GM18517 (cell line): ENCODE data around the gene SHC4.

Experiments
- ATAC-seq: cut with Tn5 transposase; IDR thresholded peaks from one replicate; pipeline ENCODE4 v1.9.1; 2021; ENCODE audit warnings: mild to moderate bottlenecking, moderate library complexity; ENCODE audit not compliant: unreplicated experiment

The SHC4 gene

GRCh38 chr15:48888191-48888590, 75.5 kb downstream of the SHC4 start:
- no peak for ATAC-seq

- no peak for ATAC-seq
Measured at GRCh38 chr15:48887144-48887543, 76.6 kb downstream of the SHC4 start.

- ATAC-seq, result no peak
Measured at GRCh38 chr15:48883699-48884098, 80.0 kb downstream of the SHC4 start.

DNA sequence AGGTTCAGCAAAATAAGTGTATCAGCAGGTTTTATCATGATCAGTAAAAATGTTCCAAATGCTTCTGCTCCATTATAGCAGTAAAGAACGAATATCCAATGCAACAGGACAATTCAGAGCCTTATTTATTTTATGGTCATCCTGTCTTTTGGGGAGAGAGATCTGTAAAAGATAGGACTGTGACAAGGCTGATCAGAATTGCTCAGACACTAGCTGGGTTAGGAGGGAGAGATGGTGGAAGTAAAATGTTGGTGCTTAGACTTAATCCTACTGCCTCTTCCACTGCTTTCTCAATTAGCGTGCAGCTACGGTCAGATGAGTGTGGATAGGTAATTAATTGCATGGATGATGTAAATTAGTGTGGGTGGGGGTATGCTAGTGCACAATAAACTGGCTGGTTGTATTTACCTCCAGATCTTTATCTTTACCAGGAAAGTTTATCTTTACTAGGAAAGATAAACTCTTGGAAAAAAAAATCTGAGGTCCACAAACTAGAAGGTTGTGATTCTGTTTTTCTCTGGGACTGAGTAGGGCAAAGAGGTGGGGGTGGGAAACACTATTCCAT, 83.6 kb downstream of the SHC4 start:
- no peak for ATAC-seq

- ATAC-seq, result peak; percentile 92
Measured at GRCh38 chr15:48877630-48878595, 85.8 kb downstream of the SHC4 start, which contains the start of gene EID1. Gene EID1 (plus strand): TSS chr15:48878134. CDS start chr15:48878177, 43 bp downstream.

DNA sequence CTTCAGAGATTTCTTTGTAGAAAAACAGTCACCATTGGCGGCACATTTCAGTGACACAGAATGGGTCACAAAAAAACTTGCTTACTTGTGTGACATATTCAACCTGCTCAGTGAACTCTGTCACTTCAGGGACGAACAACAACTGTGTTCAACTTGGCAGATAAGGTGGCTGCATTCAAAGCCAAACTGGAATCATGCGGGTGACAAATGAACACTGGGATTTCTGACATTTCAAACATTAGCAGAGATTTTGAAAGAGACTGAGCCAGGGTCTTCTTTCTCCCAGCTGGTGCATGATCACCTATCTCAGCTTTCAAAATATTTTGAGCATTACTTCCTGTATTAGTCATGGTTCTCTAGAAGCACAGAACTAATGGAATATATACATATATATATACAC, 87.7 kb downstream of the SHC4 start:
- no peak for ATAC-seq

- ATAC-seq, result no peak
Measured at GRCh38 chr15:48875241-48875960, 88.3 kb downstream of the SHC4 start.

- ATAC-seq, result no peak
Measured at GRCh38 chr15:48872632-48873031, 91.1 kb downstream of the SHC4 start.

DNA sequence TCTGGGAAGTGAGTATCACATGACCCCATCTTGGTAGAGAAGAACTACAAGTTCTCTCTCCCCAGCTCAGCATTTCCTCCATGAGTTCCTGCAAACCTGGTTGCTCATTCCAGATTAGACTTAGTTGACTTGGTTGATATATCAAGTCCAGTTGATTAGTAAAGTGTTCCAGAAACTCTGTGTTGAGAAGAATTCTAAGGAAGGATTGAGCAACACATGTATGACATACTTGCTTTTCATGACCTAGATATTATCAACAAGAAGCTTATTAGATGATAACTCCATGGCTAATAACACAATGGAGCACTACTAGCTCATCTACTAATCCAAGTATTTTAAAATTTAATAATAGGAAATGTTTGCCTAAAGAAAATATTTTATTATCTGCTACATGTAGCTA, 92.2 kb downstream of the SHC4 start:
- no peak for ATAC-seq

DNA sequence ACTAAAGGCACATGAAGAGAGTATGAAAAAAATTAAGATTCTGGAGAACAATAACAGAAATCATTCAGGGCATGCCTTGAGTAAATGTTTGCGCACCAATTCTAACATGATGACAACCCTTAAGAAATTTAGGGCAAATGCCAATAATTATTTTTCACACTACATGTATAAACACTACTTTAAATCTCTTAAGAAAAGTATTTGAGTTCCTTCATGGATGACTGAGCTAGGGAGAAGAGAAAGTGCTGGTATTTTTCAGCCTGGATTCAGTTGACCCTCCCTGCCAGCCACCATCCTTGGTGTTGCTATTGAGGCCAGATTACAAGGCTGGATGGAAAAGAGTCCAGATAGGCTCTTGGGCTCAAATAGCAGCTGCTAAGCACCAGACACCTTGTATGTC, 93.8 kb downstream of the SHC4 start:
- no peak for ATAC-seq

DNA sequence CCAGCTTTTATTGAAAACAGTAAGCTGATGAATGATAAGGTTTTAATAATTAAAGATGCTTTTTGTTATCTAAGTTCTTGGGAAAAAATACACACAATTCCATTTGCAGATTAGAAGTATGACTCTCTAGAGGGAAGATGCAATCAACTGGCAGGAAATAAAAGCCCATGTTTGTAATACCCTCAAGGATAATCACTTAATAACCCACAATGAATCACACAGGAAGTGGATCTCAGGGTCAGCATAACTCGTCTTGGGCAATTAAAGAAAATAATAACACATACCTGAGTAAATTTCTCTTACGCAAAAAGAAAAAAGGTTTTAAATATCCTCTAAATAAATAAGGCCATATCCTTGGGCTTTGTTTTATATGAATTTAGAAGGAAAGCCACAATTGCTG, 95.2 kb downstream of the SHC4 start:
- ATAC-seq, result no peak

GRCh38 chr15:48868023-48868422, 95.7 kb downstream of the SHC4 start:
- no peak for ATAC-seq

- ATAC-seq, result no peak
Measured at GRCh38 chr15:48866141-48866563, 97.6 kb downstream of the SHC4 start.

DNA sequence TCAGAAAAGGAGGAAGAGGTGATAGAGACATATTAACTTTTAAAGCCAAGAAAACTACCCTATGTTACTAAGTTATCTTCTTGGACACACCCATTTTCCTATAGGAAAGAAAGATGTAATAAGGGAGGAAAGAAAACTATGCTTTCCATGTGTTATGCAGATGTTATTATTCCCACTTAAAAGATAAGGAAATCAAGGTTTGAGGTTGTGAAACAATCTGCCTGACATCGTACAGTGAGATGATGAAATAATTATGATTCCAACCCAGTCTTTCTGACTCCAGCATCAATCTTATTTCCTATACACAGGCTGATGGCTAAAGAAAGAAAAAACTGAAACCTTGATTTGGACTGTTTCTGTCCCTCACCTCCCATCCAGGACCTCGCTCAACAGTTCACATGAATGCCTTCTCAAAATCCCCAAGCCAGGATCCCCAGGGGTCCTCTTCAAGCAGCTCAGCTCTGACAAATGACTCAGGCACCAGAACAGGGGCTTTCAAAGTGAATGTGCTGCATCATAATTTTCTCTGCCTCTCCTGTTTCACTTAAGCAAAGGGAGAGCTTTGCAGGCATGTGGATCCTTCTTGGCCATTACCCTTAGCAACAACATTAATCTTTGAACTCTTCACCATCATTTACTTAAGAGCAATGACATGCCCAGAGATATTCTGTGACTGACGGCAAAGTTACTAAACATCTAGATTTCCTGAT, 98.2 kb downstream of the SHC4 start:
- no peak for ATAC-seq

DNA sequence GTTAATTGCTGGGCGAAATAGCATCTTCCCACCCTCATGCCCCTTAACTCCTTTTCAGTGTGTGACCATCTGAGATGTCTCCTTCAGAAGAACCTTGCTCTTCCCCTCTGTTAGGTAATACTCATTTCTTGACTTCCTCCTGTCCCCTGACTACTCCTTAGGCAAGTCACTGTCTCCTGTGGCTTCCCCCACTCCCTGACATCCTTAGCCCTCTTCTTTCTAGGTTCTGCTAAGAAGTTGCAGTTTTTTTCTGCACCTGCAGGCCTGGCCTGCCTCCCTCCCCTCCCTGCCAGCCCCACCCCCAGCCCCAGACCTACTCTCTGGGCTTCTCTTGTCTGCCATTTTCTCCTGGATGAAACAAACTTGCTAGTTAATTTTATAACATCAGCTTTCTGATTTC, 101.0 kb downstream of the SHC4 start:
- no peak for ATAC-seq

- peak; percentile 60 for ATAC-seq
Measured at GRCh38 chr15:48861813-48862431, 101.8 kb downstream of the SHC4 start.

- no peak for ATAC-seq
Measured at GRCh38 chr15:48859426-48859825, 104.3 kb downstream of the SHC4 start.

DNA sequence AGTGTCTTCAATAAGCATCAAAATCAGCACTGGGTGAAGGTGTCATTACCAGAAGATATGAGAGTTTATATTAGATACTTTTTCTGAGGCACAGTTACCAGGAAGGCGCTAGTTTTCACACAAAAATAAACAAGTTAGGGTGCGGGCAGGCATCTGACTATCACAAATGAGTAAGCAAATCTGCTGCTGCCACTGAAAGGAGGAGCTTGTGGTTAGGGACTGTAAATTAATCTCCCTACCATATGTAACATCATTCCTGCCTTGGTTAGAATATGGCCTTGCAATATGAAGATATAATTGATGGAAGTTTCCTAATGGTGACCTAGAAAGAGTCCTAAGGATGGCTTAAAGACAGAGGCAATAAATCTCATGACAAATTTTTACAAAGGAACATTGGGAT, 105.3 kb downstream of the SHC4 start:
- no peak for ATAC-seq

GRCh38 chr15:48856942-48857341, 106.8 kb downstream of the SHC4 start:
- no peak for ATAC-seq
